Measurements from ENCODE around the gene TGFBR3. TPM values are rescaled to one million over a fixed set of nuclear protein-coding genes. Genes with fewer than 3 reads are reported as not detected.

TGFBR3 gene
- total RNA-seq, 1 experiment from 2014 or later: 3.1 TPM

- Histone ChIP-seq H3K27ac (ENCODE audit: low read depth, low read length, poor library complexity, severe bottlenecking) (no peak overlapping the region), H3K4me1 (ENCODE audit: insufficient read depth, low read length, poor library complexity, severe bottlenecking) (no peaks in the 10 kb centered on the region), H3K4me3 (ENCODE audit: low read depth, low read length, poor library complexity, severe bottlenecking) (no peak overlapping the region), H3K9me3 (ENCODE audit: low read depth, low read length, poor library complexity, severe bottlenecking) (no peaks in the 10 kb centered on the region), H3K27me3 (replicated peaks; ENCODE audit: insufficient read depth, low read depth, low read length, poor library complexity) (no peaks in the 10 kb centered on the region), H3K36me3 (ENCODE audit: insufficient read depth, low read length, poor library complexity, severe bottlenecking) (no peaks in the 10 kb centered on the region)
- BruUV-seq (replicated peaks): no TSS peak
- no peak for DNase-seq (ENCODE audit: low spot score)
- CTCF ChIA-PET: no interaction called here
- POLR2A ChIA-PET (ENCODE audit: low non-redundant PET): no interaction called here
- intact Hi-C loops (cut with micrococcal nuclease; ENCODE audit: unreplicated experiment): no loop called here
- TF ChIP-seq CTCF (conservative IDR thresholded peaks at IDR 0.05; ENCODE audit: low read depth, low read length) (no peak), EZH2 (IDR thresholded peaks at IDR 0.05; ENCODE audit: borderline replicate concordance, low read depth, low read length, poor library complexity, severe bottlenecking) (no peak)
These were observed 122.7 kb downstream of the TGFBR3 start for GRCh38 chr1:91763252-91763651.

GRCh38 chr1:91761295-91761721 is 124.6 kb downstream of the TGFBR3 start:
- TF ChIP-seq CTCF (conservative IDR thresholded peaks at IDR 0.05; ENCODE audit: low read depth, low read length) (no peak), EZH2 (IDR thresholded peaks at IDR 0.05; ENCODE audit: borderline replicate concordance, low read depth, low read length, poor library complexity, severe bottlenecking) (no peak)

GRCh38 chr1:91760512-91760911 is 125.4 kb downstream of the TGFBR3 start:
- BruUV-seq (replicated peaks): no TSS peak
- intact Hi-C loops (cut with micrococcal nuclease; ENCODE audit: unreplicated experiment): no loop called here
- Histone ChIP-seq H3K27me3 (replicated peaks; ENCODE audit: insufficient read depth, low read depth, low read length, poor library complexity) (no peaks in the 10 kb centered on the region), H3K9me3 (ENCODE audit: low read depth, low read length, poor library complexity, severe bottlenecking) (no peaks in the 10 kb centered on the region), H3K36me3 (ENCODE audit: insufficient read depth, low read length, poor library complexity, severe bottlenecking) (no peaks in the 10 kb centered on the region), H3K4me3 (ENCODE audit: low read depth, low read length, poor library complexity, severe bottlenecking) (no peak overlapping the region), H3K27ac (ENCODE audit: low read depth, low read length, poor library complexity, severe bottlenecking) (no peak overlapping the region), H3K4me1 (ENCODE audit: insufficient read depth, low read length, poor library complexity, severe bottlenecking) (no peaks in the 10 kb centered on the region)
- no peak for DNase-seq (ENCODE audit: low spot score)
- no peak for TF ChIP-seq CTCF (conservative IDR thresholded peaks at IDR 0.05; ENCODE audit: low read depth, low read length)
- TF ChIP-seq EZH2 (IDR thresholded peaks at IDR 0.05; ENCODE audit: borderline replicate concordance, low read depth, low read length, poor library complexity, severe bottlenecking): no peak
- CTCF ChIA-PET: interaction anchor here (0.5 kb wide), 1 partner anchor 92 kb away, joined by 3 read pairs; no protein-coding TSS in a partner anchor
- POLR2A ChIA-PET (ENCODE audit: low non-redundant PET): no interaction called here

More at GRCh38 chr1:91761295-91761721, 124.6 kb downstream of the TGFBR3 start:
- no peaks in the 10 kb centered on the region for H3K36me3 ChIP-seq (ENCODE audit: insufficient read depth, low read length, poor library complexity, severe bottlenecking)
- BruUV-seq (replicated peaks): no TSS peak
- H3K27me3 ChIP-seq (replicated peaks; ENCODE audit: insufficient read depth, low read depth, low read length, poor library complexity): no peaks in the 10 kb centered on the region
- ChIA-PET POLR2A (ENCODE audit: low non-redundant PET) (no interaction called here), CTCF (interaction anchor here (0.5 kb wide), 1 partner anchor 92 kb away, joined by 3 read pairs; no protein-coding TSS in a partner anchor)
- no peaks in the 10 kb centered on the region for H3K9me3 ChIP-seq (ENCODE audit: low read depth, low read length, poor library complexity, severe bottlenecking)
- H3K4me3 ChIP-seq (ENCODE audit: low read depth, low read length, poor library complexity, severe bottlenecking): no peak overlapping the region
- H3K4me1 ChIP-seq (ENCODE audit: insufficient read depth, low read length, poor library complexity, severe bottlenecking): no peaks in the 10 kb centered on the region
- intact Hi-C loops (cut with micrococcal nuclease; ENCODE audit: unreplicated experiment): no loop called here
- H3K27ac ChIP-seq (ENCODE audit: low read depth, low read length, poor library complexity, severe bottlenecking): no peak overlapping the region
- no peak for DNase-seq (ENCODE audit: low spot score)

Measured in A673 (cell line).